Panc1 (cell line): Measurements from ENCODE around the gene MED13. TPM values are rescaled to one million over a fixed set of nuclear protein-coding genes. Genes with fewer than 3 reads are reported as not detected.

Source experiments
- ATAC-seq: fragments of 200-7000 bp; cut with Tn5 transposase; 2 replicates; pipeline ENCODE4 v1.9.1; 2020; ENCODE audit warnings: mild to moderate bottlenecking, moderate library complexity
- BruUV-seq: library from RNA; stranded (reverse); fragments of 400-500 nt; replicated peaks from 2 replicates; lab custom pipeline; 2021; lab: Mats Ljungman, UMichigan
- CTCF ChIA-PET: fragments of 300-600 bp; sonication (Branson Sonifier 250); formaldehyde crosslinking; loops from one replicate; lab custom pipeline; 2022; ENCODE audit warnings: antibody characterized with exemption; lab: Charles Lee
- POLR2A ChIA-PET: fragments of 300-600 bp; sonication (Branson Sonifier 250); formaldehyde crosslinking; loops from one replicate; lab custom pipeline; 2022; ENCODE audit warnings: antibody characterized with exemption; lab: Charles Lee
- DNase-seq: peaks from one replicate; pipeline ENCODE4 v3.0.0-alpha.2; 2010; ENCODE audit warnings: low read depth, low spot score
- H3K27ac ChIP-seq: 2 replicates; pipeline ENCODE4 v1.5.1; 2011; ENCODE audit warnings: mild to moderate bottlenecking, low read length, inconsistent platforms
- H3K27me3 ChIP-seq: fragments of 200-500 bp; sonication (Bioruptor generic); 2 replicates; pipeline ENCODE4 v1.6.0; 2014; ENCODE audit warnings: low read length, inconsistent platforms; ENCODE audit not compliant: control insufficient read depth, insufficient read depth
- H3K36me3 ChIP-seq: fragments of 200-500 bp; sonication (Bioruptor generic); 2 replicates; pipeline ENCODE4 v1.5.1; 2014; ENCODE audit warnings: inconsistent platforms, mild to moderate bottlenecking, low read length, moderate library complexity; ENCODE audit not compliant: control insufficient read depth, insufficient read depth
- H3K4me1 ChIP-seq: 2 replicates; pipeline ENCODE4 v1.5.1; 2011; ENCODE audit warnings: inconsistent platforms, mild to moderate bottlenecking, low read length, moderate library complexity; ENCODE audit not compliant: control insufficient read depth, insufficient read depth
- H3K4me3 ChIP-seq, 2 experiments: 2 replicates each; pipeline ENCODE4 v1.5.1; 2011 to 2012; ENCODE audit warnings: low read depth in 2 of 2, low read length in 2 of 2, mild to moderate bottlenecking in 2 of 2, inconsistent platforms in 1 of 2, moderate library complexity in 1 of 2
- H3K9me3 ChIP-seq: fragments of 200-500 bp; sonication (Bioruptor generic); 2 replicates; pipeline ENCODE4 v1.5.1; 2014; ENCODE audit warnings: low read depth, mild to moderate bottlenecking, inconsistent platforms, low read length, moderate library complexity; ENCODE audit not compliant: control insufficient read depth, insufficient read depth
- CTCF ChIP-seq: fragments of 450-650 bp; IDR thresholded peaks from 2 replicates; pipeline ENCODE4 v1.5.1; 2017; ENCODE audit warnings: mild to moderate bottlenecking
- POLR2AphosphoS5 ChIP-seq: IDR thresholded peaks from 2 replicates; pipeline ENCODE4 v1.6.1; 2012; ENCODE audit warnings: mild to moderate bottlenecking, low read depth, low read length, moderate library complexity
- REST ChIP-seq, 2 experiments: IDR thresholded peaks; 2 replicates each; pipeline ENCODE4 v1.6.1; 2011 to 2012; ENCODE audit warnings: low read depth in 2 of 2, control low read depth in 1 of 2, low read length in 1 of 2, mild to moderate bottlenecking in 1 of 2, moderate library complexity in 1 of 2; ENCODE audit not compliant: insufficient read depth in 1 of 2
- SIN3A ChIP-seq: IDR thresholded peaks from 2 replicates; pipeline ENCODE4 v1.6.1; 2012; ENCODE audit warnings: low read depth, mild to moderate bottlenecking, low read length, moderate library complexity, borderline replicate concordance; ENCODE audit not compliant: insufficient read depth
- TCF7L2 ChIP-seq: IDR thresholded peaks from 2 replicates; pipeline ENCODE4 v1.6.1; 2011; ENCODE audit warnings: mild to moderate bottlenecking, low read depth, low read length, inconsistent platforms
- in situ Hi-C: cut with HindIII; loops from 2 replicates; pipeline ENCODE4 v1.10.0; 2016; ENCODE audit warnings: low sequenced_read_pairs, low pct_unique_long_range_greater_than_20kb
- intact Hi-C: fragments of 100-400 bp; cut with micrococcal nuclease; formaldehyde crosslinking; loops from one replicate; pipeline ENCODE4 v1.10.0; 2022; ENCODE audit not compliant: unreplicated experiment
- total RNA-seq: library from RNA; stranded (reverse); gene quantifications from one replicate; pipeline ENCODE4 v1.2.1, GENCODE V29; 2021; ENCODE audit not compliant: unreplicated experiment

MED13 gene
- total RNA-seq, 1 experiment from 2014 or later, result 69.5 TPM

- no peaks in the 10 kb centered on the region for H3K4me1 ChIP-seq
- no TSS peak for BruUV-seq
- H3K36me3 ChIP-seq, result no peaks in the 10 kb centered on the region
- CTCF ChIA-PET, result interaction anchor here (0.7 kb wide), 1 partner anchor 1325 kb away, joined by 6 read pairs; no protein-coding TSS in a partner anchor
- TF ChIP-seq POLR2AphosphoS5, result no peak
- TF ChIP-seq REST (IDR thresholded peaks at IDR 0.05; ENCODE audit: insufficient read depth in 1 of 2, low read depth in 2 of 2, low read length in 1 of 2), result no peak
- TF ChIP-seq SIN3A, result no peak
- TF ChIP-seq TCF7L2, result no peak
- no peak for TF ChIP-seq CTCF
- POLR2A ChIA-PET, result no interaction called here
- no peak for ATAC-seq
- H3K4me3 ChIP-seq, result no peak overlapping the region
- DNase-seq, result no peak
- H3K27me3 ChIP-seq, result no peaks in the 10 kb centered on the region
- H3K9me3 ChIP-seq, result no peaks in the 10 kb centered on the region
- in situ Hi-C loops, result no loop called here
- no peak overlapping the region for H3K27ac ChIP-seq
- intact Hi-C loops, result no loop called here
These were observed 36.0 kb upstream of the MED13 start for GRCh38 chr17:62101090-62101489.

- DNase-seq, result no peak
- no peaks in the 10 kb centered on the region for H3K9me3 ChIP-seq
- intact Hi-C loops (no loop called here), in situ Hi-C loops (no loop called here)
- no peak overlapping the region for H3K4me3 ChIP-seq
- no peak for ATAC-seq
- H3K4me1 ChIP-seq, result no peaks in the 10 kb centered on the region
- BruUV-seq, result no TSS peak
- H3K36me3 ChIP-seq, result no peaks in the 10 kb centered on the region
- no peak overlapping the region for H3K27ac ChIP-seq
- CTCF ChIA-PET, result no interaction called here
- no peak for TF ChIP-seq POLR2AphosphoS5
- TF ChIP-seq SIN3A, result no peak
- TF ChIP-seq CTCF, result no peak
- TF ChIP-seq REST (IDR thresholded peaks at IDR 0.05; ENCODE audit: insufficient read depth in 1 of 2, low read depth in 2 of 2, low read length in 1 of 2), result no peak
- no peak for TF ChIP-seq TCF7L2
- no peaks in the 10 kb centered on the region for H3K27me3 ChIP-seq
- POLR2A ChIA-PET, result interaction anchor here (0.6 kb wide), 1 partner anchor 369 kb away, joined by 3 read pairs; no protein-coding TSS in a partner anchor
These were observed 35.0 kb upstream of the MED13 start for GRCh38 chr17:62100055-62100454.
